Stimulated activated CD4-positive, alpha-beta T cell treated with anti-CD3 and anti-CD28 coated beads, Interleukin-12 subunit alpha, Interleukin-12 subunit beta, amount 100 ng/mL, for 48 hours (primary cell): Measurements from ENCODE around the gene TGFBRAP1.
"Not testable (repeated sequence)": the region's sequence is repeated elsewhere in the genome, so short reads cannot be mapped to it uniquely, and the experiment has no call there.

ENCODE experiments used
- DNase-seq, 3 donors: peaks; one replicate each; pipeline ENCODE4 v3.0.0-alpha.2; 2020; ENCODE audit warnings: low read depth in 2 of 3, low spot score in 1 of 3

TGFBRAP1 gene

DNA sequence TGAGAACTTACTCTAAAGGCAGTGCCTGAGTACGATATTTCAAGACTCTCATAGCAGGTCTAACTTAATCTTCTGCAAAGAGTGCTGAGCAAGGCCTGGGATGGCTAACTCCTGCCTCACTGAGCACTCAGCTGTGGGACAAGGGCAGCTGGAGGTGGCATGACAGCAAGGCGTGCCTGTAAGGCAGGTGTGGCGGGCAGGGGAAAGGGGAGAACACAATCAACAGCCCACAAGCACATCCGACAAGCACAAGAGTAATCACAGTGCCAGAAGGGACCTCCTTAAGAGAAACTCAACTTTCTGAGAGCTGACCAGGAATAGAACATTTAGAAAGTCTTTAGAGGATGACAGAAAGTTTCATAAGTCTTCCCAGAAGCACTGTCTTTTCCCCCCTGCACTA is 46.0 kb downstream of the TGFBRAP1 start:
- no peak for DNase-seq

DNA sequence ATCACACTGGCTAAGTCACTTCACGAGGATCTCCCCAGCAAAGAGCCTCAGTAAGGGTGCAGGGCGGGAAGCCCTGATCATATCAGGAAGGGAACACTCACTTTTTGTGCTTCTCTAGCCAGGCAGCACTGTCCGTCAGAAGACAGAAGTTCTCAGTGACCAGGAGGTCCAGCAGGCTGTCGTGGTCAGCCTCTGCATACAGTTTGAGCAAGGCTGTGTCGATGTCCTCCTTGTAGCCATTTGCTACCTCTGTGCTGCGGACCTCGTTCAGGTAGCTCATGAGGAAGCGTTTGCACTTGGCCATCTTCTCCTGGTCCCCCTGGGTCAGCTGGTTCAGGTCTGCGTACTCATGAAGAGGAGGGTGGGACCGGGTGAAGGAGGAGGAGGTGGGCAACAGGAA is 49.3 kb downstream of the TGFBRAP1 start:
- no peak for DNase-seq

DNA sequence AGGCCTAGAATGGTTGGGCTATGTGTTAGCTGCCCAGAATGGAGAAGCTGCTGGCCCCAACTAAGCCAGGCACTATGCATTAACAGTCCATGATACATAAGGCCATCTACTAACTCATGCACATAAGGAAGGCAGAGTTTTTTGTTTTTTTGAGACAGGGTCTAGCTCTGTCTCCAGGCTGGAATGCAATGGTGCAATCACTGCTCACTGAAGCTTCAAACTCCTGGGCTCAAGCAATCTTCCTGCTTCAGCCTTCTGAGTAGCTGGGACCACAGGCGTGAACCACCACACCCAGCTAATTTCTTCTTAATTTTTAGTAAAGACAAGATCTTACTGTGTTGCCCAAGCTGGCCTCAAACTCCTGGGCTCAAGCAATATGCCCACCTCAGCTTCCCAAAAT is 50.4 kb downstream of the TGFBRAP1 start:
- no peak for DNase-seq

DNA sequence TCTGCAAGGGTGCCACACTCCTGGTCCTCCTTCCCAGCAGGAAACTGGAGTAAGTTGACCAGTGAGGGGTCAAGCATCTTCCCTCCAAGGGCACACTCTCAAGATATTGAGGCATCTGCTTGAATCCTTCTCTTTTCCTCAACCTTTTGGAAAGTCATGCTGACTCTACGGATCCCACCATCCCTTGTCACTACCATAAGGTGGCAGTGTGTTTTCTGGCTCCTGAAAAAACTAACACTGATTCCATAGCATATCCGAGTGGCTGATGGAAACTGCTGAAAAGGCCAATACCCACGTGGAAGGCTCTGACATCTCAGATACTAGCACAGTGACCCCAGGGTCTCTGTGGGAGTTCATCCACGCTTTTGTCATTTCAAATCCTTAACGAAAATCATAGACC is 50.9 kb downstream of the TGFBRAP1 start:
- DNase-seq, result no peak

DNA sequence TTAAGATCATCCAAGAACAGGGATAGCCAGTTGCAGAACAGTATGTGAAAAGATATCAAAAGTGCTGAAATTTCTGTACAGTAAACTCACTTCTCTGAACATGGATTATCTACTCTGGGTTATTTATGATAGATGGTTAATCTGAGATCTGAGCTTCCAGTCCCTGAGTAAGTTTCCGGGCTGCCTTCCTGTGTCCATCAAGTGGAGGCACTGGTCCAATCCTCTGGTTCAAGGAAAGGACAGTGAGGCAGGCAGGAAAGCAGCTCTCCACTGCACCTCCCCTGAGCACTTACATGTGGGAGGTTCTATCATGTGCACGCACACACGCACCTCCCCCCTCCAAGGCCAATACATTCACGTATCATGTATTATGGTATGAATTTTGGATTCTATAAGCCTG is 55.5 kb downstream of the TGFBRAP1 start:
- DNase-seq, result no peak

DNA sequence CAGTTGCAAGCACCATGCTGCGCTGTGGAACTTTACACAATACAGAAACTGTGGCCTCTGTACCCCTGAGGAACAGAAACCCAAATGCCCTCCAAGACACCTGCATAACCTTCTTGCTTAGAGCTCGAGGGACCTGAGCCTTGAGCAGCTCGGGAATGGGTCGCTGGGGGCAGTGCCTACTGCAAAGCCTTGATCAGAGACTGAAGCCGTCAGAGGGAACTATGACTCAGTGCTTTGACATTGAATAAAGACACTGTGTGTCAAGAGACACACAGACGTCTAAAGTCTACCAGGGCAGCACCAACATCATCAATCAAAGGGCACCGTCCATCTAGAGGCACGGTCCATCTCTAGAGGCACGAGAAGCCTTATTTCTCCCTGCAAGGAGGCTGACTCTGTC is 57.4 kb downstream of the TGFBRAP1 start:
- no peak for DNase-seq

DNA sequence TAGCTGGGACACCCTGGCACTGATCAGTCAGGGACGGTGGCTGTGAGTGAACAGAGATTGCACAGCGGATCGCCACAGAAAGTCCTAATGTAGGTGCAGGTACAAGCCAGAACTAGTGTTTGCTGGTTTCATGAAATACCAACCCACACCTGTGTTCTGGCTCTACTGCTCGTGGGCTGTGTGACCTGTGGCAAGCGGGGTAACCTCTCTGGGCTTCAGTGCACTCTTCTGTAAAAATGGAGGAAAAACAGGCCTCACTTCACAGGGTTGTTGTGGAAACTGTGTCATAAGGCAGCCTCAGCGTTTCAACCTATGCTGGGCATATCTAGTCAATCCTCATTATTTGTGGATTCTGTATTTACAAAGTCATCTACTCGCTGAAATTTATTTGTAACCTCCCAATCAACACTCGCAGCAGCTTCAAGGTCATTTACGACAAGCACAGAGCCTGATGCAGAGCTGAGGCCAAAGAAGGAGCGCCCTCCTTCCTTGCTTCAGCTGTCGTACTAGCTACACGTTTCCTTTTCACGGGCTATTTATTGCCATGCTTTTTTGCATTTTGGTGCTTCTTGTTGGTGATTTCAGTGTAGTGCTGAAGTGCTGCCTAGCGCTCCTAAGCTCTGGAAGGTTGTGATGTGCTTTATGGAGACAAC is 58.0 kb downstream of the TGFBRAP1 start:
- no peak for DNase-seq

DNA sequence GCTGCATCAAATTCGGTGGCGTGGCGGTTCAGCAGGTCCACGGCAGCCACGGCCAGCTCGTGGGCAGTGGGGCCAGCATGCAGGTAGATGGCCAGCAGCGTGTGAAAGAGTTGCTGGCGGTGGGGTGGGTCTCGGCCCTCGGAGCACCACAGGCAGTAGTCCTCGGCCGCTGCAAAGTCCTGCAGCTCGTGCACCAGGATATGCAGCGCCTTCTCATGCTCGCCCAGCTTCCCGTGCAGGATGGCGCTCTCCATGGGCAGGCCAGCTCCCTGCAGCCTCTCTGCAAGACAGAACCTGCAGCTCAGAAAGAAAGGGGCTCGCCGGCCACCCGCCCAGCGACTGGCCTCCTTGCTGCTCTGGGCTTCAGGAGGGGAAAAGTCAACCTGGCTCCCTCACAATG is 60.1 kb downstream of the TGFBRAP1 start:
- DNase-seq, result no peak

DNA sequence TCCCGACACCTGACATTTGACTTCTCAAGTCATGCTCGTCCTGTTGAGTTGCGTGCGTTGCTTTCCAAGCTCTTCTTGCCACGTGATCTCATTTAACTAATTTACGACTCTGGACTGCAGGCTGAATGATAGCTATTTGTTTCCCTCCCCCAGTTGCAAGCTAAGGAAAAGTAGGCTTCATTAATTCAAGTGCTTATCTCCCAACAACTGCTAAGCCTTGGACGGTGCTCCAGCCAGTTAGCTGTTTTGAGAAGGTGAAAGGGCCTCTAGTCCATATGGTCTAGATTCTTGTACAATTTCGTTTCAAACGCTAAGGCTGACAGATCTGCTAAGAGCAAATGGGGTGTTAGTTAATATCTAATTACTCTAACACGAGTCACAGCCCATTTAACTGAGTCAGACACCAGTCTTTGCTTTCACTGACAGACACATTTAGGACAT is 66.9 kb downstream of the TGFBRAP1 start:
- no peak for DNase-seq

DNA sequence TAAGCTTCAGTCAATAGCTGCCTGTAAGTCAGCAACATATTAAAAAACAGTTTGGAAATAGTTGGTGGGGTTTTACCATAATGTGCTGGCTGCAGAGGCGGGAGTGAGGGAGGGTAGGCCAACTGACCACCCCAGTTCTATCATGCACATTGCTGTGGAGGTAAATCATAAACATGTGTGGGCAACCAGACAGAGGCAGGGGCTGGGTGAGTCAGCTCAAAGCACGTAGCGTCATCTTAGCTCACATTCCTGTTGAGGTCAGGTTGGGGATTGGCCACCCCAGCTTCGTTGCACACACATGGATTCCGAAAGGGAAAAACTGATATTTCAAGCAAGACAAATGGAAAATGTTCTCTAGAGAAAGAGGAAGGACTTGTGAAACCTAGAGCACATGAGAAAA is 68.5 kb downstream of the TGFBRAP1 start:
- DNase-seq, result no peak

DNA sequence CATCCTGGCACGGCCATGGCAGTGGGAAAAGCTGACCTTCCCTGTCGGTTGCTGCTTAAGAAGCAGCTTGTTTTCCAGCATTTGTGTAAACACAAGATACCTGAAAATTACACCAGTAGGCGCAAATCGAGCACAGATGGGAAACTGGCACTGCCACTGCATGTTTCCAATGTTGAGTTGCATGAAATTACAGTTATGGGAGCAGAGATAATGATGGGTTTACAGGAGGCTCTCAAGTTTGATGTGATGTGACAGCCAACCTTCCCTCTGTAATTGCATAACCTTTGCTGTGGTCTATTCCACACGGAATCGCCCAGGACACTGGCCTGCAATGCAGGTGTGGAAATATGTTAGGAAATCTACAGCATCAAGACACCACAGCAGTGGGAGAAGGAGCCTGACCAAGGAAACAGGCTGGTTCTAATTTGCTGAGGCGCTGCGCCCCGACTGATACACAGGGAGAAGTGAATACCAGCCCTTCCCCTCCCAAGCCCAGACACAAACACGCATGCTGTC is 70.6 kb downstream of the TGFBRAP1 start:
- no peak for DNase-seq

DNA sequence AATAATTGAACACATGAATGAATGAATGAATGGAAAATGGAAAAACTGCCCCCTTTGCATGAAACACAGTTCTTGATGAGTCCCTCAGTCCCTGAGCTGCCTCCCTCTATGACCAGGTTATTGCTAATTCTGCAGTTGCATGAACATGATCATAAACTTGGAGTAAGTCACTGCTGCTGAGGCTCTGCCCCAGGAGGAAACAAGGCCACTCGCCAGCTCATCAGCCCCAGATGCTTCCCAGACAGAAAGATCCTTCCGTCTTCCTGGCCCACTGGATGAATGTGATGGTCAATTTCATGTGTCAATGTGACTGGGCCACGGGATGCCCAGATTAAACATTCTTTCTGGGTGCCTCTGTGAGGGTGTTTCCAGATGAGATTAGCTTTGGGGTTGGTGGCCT is 71.6 kb downstream of the TGFBRAP1 start:
- DNase-seq, result no peak

DNA sequence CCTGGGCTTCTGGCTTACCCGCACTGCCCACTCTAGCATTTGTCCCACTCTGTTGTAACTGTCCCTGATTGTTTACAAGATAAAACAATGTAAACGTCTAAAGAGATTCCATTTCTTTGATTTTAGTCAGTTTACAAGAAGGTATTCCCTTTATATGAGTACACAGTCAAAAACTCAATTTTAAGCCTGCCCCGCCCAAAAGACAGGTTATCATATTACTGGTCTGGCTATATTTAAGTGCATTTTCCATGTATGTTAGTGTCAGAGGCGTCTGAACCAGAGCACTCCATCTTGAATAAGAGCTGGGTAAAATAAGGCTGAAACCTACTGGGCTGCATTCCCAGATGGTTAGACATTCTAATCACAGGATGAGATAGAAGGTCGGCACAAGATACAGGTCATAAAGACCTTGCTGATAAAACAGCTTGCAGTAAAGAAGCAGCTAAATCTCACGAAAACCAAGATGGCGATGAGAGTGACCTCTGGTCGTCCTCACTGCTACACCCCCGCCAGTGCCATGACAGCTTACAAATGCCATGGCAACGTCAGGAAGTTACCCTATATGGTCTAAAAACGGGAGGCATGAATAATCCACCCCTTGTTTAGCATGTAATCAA is 73.0 kb downstream of the TGFBRAP1 start:
- DNase-seq, result no peak

DNA sequence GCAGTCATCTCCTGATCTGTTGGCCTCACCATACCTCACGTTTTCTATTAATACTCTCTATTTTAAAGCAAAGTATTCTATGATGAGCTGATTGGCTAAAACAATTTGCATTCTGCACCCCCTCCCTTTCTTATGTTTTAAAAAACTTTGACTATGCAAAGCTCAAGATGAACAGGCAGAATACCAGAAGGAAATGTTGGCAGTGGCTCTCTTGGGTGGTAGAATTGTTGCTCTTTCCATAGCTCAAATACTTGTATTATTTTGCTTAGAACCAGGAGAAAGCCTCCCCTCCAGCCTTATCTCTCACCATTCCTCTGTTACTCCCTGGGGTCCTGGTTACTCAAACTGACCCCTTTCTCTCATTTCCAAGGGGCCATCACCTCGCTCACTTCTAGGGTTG is 73.6 kb downstream of the TGFBRAP1 start:
- DNase-seq, result no peak

DNA sequence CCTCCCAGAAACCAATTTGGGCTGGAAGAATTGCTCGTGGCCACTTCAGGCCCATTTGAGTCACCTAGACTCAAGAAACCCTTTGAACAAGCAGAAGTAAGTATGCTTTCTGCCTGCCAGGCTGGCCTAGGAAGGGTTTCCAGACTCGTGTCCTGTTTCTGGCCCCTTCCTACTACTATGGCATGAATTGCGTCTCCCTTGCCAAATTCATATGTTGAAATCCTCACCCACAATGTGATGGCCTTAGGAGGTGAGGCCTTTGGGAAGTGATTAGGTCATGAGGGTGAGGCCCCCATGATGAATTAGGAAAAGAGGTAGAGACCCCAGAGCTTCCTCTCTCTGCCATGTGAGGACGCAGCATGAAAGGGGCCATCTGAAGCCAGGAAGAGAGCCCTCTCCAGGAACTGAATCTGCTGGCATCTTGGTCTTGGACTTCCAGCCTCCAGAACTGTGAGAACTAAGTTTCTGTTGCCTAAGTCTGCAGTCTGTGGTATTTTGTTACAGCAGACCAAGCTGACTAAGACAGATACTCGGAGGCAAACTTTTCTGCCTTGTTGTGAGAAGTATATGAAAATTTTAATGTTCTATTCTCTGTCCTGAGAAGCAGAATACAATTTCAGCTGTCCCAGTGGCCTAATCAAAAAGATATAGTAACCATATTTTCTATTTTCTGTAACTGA is 74.9 kb downstream of the TGFBRAP1 start:
- DNase-seq, result no peak

DNA sequence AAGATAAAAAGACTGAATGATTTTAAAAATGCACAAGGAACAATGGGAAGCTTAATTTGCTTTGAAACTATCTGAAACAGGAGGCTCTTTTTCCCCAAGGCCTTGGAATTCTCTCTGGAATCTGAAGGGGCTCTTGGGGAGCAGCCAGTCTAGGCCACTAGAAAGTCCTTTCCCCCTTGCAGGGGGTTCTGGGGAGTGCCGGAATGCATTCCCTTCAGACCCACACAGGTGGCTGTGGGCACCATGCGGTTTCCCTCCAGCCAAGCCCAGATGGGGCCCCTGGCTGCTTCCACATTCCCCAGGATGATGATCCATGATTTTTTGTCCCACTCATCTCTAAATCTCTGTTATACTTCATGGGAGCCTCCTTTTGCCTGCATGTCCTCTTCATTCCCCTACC is 77.3 kb downstream of the TGFBRAP1 start:
- no peak for DNase-seq

DNA sequence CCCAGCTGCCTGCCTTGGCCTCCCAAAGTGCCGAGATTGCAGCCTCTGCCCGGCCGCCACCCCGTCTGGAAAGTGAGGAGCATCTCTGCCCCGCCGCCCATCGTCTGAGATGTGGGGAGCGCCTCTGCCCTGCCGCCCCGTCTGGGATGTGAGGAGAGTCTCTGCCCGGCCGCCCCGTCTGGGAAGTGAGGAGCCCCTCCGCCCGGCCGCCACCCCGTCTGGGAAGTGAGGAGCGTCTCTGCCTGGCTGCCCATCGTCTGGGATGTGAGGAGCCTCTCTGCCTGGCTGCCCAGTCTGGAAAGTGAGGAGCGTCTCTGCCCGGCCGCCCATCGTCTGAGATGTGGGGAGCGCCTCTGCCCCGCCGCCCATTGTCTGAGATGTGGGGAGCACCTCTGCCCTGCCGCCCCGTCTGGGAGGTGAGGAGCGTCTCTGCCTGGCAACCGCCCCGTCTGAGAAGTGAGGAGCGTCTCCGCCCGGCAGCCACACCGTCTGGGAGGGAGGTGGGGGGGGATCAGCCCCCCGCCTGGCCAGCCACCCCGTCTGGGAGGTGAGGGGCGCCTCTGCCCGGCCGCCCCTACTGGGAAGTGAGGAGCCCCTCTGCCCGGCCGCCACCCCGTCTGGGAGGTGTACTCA is 78.4 kb downstream of the TGFBRAP1 start:
- not testable (repeated sequence) for DNase-seq

DNA sequence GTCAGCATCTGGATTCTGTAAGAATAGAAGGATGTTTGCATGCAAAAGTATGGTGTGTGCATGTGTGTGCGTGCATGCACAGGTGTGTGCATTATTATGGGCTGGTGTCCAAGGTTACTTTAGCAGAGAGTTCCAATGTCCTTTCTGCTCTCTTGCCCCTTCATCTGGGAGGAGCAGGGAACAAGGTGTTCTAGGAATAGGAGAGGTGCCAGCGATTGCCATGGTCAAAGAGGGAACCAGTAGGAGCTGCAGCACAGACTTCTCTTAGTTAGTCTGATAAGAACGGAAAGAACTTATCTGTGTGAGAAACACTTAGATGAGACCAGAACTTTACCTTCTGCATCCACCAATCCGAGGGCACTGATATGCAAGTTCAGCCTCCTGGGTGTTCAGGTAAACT is 79.6 kb downstream of the TGFBRAP1 start:
- no peak for DNase-seq

DNA sequence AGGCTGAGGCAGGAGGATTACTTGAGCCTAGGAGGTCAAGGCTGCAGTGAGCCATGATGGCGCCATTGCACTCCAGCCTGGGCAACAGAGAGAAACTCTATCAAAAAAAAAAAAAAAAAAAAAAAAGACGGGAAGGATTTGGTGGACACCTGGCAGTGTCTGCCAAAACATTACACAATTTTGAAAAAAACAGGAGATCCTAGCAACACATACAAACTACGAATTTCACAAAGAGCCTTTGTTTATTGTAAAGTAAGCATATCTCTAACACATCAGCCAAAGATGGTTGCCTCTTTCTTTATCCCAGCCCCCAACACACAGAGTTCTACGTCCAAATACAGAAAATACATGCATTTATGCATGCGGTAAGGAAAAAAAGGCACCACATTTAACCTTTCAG is 80.4 kb downstream of the TGFBRAP1 start:
- no peak for DNase-seq

DNA sequence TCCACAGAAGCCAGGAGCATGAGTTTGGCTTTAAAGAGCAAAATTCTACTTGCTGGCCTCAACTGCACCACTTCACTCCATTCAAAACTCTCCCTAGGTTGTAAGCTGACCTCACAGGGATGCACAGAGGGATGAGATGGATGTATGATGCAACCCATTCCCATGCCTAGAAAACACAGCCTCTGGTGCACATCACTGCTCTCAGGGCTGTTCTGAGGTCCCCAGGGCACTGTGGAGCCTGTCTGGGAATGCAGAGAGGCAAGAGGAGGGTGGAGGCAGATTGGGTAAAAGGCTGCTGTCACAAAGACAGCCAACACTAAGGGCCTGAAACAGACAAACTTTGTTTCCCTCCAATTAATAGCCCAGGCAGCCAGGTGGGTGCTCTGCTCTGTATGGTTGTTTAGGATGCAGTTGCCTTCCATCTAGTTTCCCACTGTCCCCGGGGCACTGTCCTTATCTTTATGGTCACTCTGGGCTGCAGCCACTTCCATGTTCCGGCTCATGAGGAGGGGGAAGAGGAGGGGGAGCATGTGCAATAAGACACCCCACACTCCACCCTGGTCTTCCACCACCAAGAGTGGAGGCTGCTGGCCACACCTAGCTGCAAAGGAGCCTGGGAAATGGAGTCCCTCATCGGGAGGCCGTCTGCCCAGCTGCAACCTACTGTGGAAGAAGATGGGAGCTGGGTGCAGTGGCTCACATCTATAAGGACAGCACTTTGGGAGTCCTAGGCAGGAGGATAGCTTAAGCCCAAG is 81.0 kb downstream of the TGFBRAP1 start:
- DNase-seq, result no peak

DNA sequence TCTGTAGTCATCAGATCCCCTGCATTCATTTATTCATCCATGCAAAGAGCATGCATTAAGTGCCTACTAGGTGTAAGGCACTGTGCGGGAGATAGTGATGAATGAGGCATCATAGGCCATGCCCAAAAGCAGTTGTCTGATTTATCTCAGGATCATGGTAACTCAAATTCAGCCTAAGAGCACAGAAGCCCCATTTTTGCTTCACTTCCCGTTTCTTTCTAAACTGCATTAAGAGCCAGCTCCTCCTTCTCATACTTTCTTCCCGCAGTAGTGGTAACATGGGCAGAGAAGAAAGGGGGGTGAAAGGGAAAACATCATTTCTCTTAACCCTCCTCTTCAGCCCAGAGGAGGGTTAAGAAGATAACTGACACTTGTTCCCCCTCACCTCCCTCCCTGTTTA is 85.1 kb downstream of the TGFBRAP1 start:
- no peak for DNase-seq
